Stimulated activated CD4-positive, alpha-beta T cell treated with anti-CD3 and anti-CD28 coated beads, Interleukin-1b, Interleukin-23, amount 100 ng/mL, for 1 hour (primary cell): ENCODE results near the gene PRLR.
"Not testable (repeated sequence)": the region's sequence is repeated elsewhere in the genome, so short reads cannot be mapped to it uniquely, and the experiment has no call there.

Experiments
- DNase-seq, 2 donors: peaks; one replicate each; pipeline ENCODE4 v3.0.0-alpha.2; 2020; ENCODE audit warnings: low read depth in 2 of 2

The PRLR gene

DNA sequence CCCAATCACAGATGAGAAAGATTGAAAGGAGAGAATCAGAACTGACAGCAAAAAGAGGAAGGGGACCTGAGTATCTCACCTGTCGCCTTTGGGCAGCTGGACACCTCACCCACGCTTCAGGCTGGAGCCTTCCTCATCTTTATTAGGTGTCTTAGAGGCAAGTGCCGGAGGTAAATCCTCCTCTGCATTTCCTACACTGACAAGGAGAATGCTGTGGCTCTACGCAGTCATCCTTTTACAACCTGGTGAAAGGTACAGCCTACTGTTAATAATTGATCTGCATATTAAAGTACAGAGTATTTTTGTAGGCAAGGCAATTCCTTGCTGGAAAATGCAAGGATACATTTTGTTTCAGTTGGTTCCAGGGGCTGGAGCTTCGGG lies 34.8 kb downstream of the PRLR start:
- DNase-seq = no peak

DNA sequence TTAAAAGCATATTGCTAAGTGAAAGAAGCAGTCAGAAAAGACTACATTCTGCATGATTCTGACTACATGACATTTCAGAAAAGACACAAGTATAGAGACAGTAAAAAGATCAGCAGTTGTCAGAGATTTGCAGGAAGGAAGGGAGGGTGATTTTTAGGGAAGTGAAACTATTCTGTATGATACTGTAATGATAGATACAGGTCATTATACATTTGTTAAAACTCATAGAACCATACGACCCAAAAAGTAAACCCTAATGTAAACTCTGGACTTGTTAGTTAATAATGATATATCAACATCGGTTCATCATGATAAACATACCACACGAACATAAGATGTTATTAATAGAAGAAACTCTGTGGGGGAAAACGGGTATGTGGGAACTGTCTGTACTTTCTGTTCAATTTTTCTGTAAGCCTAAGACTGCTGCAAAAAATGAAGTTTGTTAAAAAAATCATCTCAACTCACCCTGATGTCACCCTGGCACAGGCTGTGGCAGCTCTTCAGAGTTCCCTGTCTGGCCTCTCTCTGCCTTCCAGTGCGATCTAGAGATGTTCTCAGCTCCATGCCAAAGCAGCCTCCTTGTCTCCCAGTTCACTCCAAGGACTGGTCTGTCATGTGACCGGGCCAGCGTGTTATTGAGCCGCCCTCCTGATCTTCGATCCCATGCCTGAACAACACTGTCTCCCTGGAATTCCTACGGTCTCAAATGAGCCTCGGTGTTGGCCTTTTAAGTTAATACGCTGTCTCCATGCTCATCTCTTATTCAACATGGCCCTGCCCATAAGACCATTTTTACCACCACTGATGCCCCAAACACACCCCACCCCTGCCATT lies 35.4 kb downstream of the PRLR start:
- no peak for DNase-seq

DNA sequence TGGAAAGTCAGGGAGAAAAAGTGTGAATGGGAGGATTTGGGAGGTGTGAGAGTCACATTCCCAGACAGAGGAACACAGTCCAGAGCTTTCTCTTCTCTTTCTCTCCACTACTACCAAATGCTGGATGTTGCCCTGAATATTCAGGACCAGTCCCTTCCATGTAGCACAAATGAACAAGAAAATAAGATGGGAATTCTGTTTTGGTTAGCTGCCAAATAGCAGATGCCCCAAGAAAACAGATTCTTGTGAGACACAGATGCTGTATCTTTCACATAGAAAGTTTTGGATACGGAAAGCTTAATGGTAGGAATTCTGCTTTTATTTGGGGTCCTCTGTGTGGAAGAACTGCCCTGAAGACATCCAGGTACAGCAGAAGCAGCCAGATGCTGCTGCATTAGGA lies 37.8 kb downstream of the PRLR start:
- no peak for DNase-seq

DNA sequence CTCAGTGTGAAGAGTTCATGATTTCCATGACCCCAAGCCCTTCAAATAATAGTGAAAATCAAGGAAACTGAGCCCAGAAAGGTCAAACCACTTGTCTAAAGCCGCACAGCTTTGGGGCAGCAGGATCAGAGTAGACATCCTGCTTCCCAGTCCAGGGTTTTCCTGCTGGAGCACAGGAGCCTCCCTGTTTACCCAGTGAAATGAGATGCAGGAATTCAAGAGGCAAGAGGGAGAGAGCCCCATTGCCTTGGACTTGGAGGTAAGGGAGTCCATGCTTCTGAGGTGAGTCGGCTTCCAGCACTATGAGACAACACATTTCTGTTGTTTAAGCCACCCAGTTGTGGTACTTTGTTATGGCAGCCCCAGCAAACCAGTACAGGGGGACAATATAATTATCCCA lies 40.5 kb downstream of the PRLR start:
- DNase-seq = not testable (repeated sequence)

DNA sequence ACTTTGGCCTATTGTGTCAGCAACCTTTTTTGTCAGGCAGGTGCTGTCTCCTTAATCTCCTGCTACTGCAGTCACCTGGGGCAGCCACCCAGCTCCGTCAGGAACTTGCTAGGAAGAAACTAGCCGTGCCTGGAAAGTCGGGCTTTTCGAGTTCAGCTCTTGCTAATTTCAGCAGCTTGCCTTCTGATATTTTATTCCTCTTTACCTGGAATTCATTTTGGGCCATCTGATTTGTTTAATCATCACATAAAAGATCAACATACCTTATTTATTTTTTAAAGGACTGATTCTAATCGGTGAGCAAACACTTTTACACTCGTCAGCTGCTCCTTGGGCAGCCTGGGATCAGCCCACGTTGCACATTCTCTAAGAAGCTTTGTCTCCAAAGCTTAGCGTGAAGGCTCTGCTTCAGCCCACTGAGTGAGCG lies 42.2 kb downstream of the PRLR start:
- DNase-seq = no peak

DNA sequence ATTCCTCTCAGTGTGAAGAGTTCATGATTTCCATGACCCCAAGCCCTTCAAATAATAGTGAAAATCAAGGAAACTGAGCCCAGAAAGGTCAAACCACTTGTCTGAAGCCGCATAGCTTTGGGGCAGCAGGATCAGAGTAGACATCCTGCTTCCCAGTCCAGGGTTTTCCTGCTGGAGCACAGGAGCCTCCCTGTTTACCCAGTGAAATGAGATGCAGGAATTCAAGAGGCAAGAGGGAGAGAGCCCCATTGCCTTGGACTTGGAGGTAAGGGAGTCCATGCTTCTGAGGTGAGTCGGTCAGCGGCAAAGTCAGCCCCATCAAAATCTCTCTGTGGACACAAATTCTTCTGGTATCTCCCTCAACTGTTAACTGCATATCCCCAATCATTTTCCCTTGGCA lies 42.7 kb downstream of the PRLR start:
- DNase-seq = not testable (repeated sequence)

DNA sequence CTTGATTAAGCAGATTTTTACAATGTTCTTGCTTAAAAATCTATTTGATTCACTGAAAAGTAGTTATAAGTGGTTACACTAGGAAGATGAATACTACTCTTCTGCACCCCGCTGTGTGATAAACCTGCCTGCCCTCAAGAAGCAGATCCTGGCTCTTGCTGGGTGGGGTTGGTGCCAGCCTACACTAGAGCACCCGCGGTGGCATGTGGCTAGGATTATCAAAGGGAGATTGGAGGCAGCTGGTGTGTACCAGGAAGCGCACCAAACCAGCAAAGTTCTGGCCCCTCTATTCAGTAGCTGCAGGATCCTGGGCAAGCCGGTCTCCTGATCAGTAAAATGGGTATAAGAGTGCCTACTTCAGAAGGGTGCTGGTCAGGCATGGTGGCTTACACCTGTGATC lies 43.5 kb downstream of the PRLR start:
- no peak for DNase-seq

DNA sequence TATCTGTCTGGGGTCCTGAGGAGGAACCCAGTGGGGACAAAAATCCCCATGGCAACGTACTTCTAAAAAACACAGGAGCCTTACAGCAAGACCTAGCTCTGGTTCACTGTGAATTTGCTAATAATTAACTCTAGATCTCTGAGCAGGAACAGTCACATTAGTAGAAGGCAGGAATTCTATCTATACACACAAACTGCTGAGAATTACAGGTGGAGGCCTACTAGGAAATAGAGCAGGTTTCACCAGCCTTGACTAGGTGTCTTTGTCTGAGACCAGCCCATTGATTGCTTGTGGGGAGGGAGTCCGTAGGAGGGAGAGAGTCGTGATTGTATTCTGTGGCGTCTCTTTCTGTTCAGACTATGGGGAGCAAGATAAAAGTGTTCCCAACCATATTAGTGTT lies 44.8 kb downstream of the PRLR start:
- no peak for DNase-seq

DNA sequence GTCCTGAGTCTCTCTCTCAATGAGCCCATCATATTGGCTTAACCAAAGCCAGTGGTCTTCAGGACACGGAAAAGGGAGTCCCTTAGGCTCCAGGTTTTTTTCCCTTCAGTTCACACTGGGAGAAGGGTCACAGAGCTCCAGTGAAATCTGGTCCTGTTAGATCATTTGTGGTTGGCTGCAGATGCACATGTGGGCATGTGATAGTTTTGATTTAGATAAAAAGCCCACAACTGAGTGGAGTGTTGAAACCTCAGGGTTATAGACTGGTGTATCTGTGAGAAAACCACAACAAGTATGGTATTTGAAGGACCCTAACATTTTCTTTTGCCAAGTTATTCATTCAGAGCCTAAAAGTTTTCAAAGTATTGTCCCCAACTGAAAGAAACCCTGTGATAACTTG lies 46.7 kb downstream of the PRLR start:
- DNase-seq = no peak

DNA sequence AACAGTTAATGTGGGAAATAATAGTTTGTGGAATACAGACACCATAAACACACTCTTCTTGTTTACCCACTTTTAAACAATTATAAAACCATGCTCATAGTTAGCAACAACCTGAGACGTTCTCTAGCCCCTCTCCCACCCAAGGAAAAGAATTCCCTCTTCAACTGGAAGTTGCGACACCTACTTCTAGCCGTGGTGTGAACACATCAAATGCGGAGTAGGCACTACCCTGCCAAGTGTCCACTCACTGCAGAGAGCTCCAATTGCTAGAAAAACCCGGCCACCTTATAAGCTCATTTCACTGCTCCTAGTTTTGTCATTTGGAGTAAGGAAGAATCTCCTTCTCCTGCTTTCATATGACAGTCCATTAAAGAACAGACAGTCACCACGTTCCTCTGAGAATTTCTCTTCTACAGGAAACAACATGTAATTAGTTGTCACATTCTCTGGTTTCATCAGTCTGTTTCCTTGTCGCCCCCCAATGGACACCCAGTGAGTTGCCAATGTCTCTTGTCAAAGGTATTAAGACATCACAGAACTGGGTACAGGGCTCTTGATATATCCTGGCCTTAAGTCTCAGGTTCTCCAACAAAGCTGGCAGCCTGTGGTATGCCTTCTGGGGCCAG lies 47.3 kb downstream of the PRLR start:
- peak in 1 of 2 donors; percentile 10 for DNase-seq

DNA sequence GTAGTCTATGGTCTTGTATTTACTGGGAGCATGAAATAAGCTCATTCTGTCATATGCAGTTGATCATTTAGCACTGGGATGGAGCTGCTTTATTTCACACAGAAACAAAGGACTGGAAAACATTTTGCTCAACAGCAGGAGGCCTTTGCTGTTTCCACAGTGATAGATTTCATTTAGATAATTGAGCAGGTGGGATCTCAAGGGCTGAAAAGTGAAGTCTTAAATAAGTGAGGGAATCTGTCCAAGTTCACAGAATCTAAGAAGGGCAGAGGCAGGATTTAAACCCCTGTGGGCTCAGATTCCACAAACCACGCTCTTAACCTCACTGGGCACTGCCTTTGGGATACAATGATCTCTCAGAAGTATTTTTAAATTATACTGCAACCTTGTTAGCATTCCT lies 47.8 kb downstream of the PRLR start:
- DNase-seq = no peak

DNA sequence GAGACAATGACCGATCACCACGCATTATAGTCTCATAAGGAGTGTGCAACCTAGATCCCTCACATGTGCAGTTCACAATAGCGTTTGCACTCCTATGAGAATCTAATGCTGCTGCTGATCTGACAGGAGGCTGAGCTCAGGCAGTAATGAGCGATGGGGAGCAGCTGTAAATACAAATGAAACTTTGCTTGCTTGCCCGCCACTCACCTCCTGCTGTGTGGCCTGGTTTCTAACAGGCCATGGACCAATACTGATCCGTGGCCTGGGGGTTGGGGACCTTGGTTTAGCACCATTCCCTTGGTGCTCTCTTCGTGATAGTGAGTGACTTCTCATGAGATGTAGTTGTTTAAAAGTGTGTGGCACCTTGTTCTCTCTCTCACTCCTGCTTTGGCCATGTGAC lies 50.2 kb downstream of the PRLR start:
- DNase-seq = no peak

DNA sequence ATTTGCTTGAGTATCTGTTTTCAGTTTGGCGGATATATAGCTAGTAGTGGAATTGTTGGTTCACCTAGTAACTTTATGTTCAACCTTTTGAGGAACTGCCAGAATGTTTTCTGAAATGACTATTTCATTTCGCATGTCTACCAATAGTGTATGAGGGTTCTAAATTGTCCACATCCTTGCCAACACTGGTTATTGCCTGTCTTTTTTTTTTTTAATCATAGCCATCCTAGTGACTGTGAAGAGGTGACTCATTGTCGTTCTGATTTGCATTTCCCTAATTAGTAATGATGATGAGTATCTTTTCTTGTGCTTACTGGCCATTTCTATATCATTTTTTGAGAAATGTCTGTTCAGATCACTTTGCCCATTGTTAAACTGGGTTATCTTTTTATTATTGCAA lies 52.5 kb downstream of the PRLR start:
- DNase-seq = no peak

DNA sequence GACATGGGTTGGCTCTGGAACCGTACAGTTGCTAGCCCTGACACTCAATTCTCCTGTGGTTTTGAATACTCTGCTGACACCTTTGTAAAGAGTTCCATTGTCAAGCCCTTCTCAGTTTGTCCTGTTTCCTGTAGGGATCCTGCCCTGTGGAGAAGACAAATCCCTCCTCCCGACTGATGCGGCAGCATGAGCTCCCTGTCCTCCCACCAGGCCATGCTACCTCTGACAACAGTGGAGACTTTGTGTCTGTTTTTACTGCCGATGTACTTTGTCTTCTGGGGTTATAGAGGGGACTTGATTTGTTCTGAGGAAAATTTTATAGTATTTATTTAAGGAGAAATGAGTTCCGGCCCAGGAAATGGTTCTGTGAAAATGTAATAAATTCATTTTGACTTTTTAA lies 57.8 kb downstream of the PRLR start:
- no peak for DNase-seq

DNA sequence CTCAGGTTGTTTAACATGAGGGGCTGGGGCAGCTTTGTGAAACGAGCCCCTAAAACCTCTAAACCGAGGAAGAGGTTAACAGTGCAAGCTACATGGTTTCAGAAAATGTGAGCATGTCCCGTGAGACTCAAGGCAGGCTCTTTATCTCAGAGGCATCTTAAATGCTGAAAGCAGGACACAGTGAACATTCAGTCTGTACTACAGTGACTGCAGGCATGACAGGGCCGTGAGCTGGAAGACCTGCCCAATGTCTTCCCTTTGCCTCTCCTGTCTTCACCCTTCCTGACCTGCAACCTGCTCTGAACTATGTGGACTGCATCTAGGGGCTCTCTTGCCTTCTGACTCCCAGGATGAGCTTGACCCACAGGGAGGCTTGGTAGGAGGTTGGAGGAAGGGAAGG lies 58.3 kb downstream of the PRLR start:
- no peak for DNase-seq

DNA sequence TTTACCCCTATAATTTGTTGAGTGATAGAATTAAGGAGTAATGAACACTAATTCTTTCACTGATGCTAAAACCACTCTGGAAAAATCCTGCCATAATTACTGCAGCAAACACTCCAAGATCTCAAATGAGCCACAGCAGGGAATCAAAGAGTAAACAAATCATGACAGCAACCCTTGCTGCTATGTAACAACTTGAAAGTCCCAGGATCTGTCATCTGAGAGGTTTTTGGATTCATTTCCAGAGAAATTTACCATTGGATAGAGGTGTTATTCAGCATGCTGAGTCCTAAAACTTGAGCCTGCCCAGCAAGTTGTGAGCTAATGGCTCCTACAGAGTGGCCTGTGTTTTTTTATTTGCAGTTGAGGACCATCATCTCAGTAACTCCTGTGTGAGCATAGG lies 59.2 kb downstream of the PRLR start:
- no peak for DNase-seq

DNA sequence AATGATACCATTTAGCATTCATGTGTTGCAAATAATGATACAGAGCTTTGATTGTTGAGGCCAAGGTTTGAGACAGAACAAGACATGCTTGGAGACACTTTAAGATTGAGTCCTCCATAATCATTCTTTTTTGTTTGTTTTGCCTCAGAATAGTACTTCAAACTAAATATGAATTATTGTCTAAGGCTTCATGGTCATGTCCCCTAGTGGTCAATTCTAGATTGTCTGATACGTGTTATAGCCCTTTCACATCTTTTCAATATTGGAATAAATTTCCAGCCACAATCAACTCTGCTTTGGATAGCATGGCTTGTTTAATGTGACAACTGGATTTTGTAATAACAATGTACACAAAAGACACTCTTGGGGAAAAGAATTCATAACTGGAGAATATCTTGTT lies 64.2 kb downstream of the PRLR start:
- DNase-seq = no peak

DNA sequence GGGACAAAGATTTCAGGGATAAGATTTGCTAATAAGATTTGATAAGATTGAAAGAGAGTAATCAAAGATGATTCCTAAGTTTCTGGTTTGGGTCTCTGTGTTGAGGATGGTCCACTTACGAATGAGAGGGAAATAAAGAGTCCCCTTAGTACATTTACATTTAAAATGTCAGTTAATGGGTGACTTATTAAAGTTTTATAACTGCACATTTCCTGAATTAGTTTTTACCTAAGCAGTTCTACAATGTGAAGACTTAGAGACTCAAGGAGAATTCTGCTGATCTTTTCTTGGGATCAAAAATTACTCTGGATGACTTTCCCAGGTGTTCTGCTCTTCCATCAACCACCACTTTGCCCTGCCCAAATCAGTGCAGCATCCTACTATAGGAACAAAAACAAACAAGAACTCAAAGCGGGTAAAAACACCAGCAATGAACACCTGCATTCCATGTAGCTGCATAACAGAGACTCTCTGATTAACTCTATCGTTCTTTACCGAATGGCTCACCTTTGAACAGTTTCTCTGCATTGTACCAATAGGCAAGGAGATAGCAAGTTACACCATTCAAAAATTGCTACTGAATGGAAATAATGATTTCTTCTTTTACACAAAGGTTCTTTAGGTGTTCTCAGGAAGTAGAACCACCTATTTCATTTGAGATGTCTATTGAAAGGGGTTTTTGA lies 65.3 kb downstream of the PRLR start:
- no peak for DNase-seq

DNA sequence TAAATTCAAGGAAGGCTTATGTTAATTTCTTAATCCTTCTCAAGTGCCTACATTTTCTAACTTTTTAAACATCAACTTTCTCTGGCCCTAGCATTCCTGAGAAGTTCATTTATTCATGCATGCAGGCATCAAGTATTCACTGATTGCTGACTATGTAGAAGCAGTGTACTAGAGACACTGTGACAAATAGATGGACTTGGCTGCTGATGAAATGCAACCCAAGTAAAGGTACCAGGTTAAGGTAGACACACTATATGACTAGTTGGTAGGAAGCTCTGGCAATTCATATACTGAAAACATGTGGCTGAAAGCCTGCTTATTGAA lies 66.6 kb downstream of the PRLR start:
- DNase-seq = no peak

DNA sequence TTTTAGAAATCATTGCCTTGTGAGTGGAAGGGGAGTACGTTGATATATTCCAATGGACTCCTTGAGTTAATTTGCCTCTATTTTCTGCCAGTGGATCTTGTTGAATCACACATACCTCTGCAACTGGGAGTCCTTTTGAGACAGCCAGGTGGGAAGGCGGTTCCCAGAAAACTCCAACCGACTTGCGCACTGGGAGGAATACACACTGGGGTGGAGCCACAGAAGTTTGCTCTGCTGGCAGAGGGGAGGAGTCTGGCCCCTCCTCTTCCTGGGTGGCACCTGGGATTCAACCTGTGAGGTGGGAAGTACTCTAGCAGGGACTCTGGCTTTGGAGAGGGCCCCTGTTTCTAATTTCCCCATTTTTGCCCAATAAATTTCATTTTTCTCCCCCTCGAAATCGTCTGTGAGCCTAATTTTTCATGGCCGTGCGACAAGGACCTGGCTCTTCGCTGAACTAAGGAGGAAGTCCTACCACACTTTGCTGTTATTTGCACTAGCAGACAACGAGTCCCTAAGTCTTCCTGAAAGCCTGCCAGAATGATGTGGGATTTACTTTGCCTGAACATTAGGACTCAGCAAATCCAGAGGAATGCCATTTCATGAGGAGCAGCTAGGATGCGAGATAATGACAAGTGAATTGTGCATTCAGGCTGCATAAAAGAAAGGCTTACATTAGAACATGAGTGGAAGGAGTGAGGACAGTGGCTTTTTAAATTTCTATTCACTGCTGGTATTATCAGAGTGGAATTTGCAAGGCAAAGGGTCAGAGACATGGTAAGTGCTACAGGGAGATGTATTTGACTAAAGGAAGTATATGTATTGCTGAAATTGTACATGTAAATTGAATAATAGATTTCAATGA lies 67.2 kb downstream of the PRLR start:
- DNase-seq = no peak

DNA sequence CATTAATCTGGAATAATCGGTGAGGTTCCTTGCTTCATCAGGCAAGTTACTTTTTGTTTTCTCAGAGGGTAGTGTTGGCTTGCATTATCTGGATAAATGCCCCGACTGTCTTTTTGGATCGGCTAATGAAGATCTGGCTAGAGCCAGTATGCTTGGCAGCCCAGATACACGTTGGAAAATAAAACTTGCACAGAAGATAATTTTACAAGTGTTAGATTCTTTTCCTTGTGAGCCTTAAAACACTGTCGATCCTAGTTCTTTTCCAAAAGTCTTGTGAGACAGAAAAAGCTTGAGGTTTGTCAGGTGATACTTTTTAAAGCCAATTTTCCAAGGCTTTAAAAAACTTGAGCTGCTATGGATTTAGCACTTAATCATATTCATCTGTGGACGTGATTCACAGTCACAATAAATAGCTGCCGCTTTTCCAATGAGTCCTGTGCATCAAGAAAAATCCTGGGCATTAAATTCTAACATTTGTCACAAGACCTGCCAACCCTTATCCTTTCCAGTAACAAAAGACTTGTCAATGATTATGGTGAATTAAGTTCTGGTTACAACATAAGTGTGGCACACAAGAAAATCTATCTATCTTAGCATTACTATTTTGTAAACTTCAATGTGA lies 68.5 kb downstream of the PRLR start:
- DNase-seq = no peak
